GM12878 (cell line): ENCODE results near the gene PARP16. TPM values are rescaled to one million over a fixed set of nuclear protein-coding genes. Genes with fewer than 3 reads are reported as not detected.
A peak's percentile ranks its signal among the peaks of the same experiment; 100 is the strongest.

Source experiments
- ATAC-seq: fragments of 200-7000 bp; cut with Tn5 transposase; 3 replicates; pipeline ENCODE4 v1.9.1; 2020; ENCODE audit warnings: mild to moderate bottlenecking, moderate library complexity
- BruUV-seq: library from RNA; stranded (reverse); fragments of 400-500 nt; replicated peaks from 2 replicates; lab custom pipeline; 2021; lab: Mats Ljungman, UMichigan
- CTCF ChIA-PET: fragments of 300-600 bp; sonication (Branson Sonifier 250); formaldehyde crosslinking; extraction: SDS; loops from one replicate; lab custom pipeline; 2021; ENCODE audit warnings: inconsistent platforms; lab: Yijun Ruan, JAX
- POLR2A ChIA-PET: fragments of 350-600 bp; formaldehyde crosslinking; extraction: SDS; loops from one replicate; lab custom pipeline; 2021; ENCODE audit warnings: inconsistent platforms; lab: Charles Lee
- RAD21 ChIA-PET: fragments of 300-600 bp; sonication (Branson Sonifier 250); formaldehyde crosslinking; loops from one replicate; lab custom pipeline; 2023; ENCODE audit warnings: antibody characterized with exemption; ENCODE audit not compliant: unreplicated experiment; lab: Charles Lee
- SMC1A ChIA-PET: fragments of 300-600 bp; sonication (Branson Sonifier 250); formaldehyde crosslinking; loops from one replicate; lab custom pipeline; 2023; ENCODE audit not compliant: unreplicated experiment, uncharacterized antibody; lab: Charles Lee
- DNase-seq: peaks from one replicate; pipeline ENCODE4 v3.0.0-alpha.2; 2011; ENCODE audit warnings: low read depth, low spot score
- FAIRE-seq: peaks from 3 replicates; lab custom pipeline; 2011; peaks lifted over from hg19 to GRCh38; lab: Jason Lieb, UNC
- H2AFZ ChIP-seq: 2 replicates; pipeline ENCODE4 v1.6.0; 2011; ENCODE audit warnings: low read depth, low read length, control low read depth; ENCODE audit not compliant: control insufficient read depth
- H3K27ac ChIP-seq: 2 replicates; pipeline ENCODE4 v1.5.1; 2011; ENCODE audit warnings: control low read depth; ENCODE audit not compliant: control insufficient read depth, insufficient read depth
- H3K27me3 ChIP-seq, 2 experiments: replicated peaks in 1 of 2; 2 replicates each; pipeline versions ENCODE4 v1.6.0 to v1.6.1; 2011; ENCODE audit warnings: low read length in 1 of 2; ENCODE audit not compliant: control insufficient read depth in 2 of 2, insufficient read depth in 2 of 2
- H3K36me3 ChIP-seq, 2 experiments: 2 replicates each; pipeline ENCODE4 v1.5.1; 2011; ENCODE audit warnings: low read length in 1 of 2; ENCODE audit not compliant: control insufficient read depth in 2 of 2, insufficient read depth in 2 of 2
- H3K4me1 ChIP-seq: 2 replicates; pipeline ENCODE4 v1.6.1; 2011; ENCODE audit warnings: mild to moderate bottlenecking, low read length, moderate library complexity, mixed read lengths; ENCODE audit not compliant: control insufficient read depth, insufficient read depth
- H3K4me2 ChIP-seq: 2 replicates; pipeline ENCODE4 v1.6.0; 2011; ENCODE audit warnings: control low read depth; ENCODE audit not compliant: control insufficient read depth, insufficient read depth
- H3K4me3 ChIP-seq: fragments of 200-600 bp; sonication (generic); 2 replicates; pipeline ENCODE4 v1.5.1; 2016
- H3K79me2 ChIP-seq: 2 replicates; pipeline ENCODE4 v1.6.0; 2011; ENCODE audit warnings: low read length; ENCODE audit not compliant: control insufficient read depth, insufficient read depth
- H3K9ac ChIP-seq: 2 replicates; pipeline ENCODE4 v1.8.0; 2011; ENCODE audit warnings: low read length, control low read depth, mixed read lengths; ENCODE audit not compliant: control insufficient read depth, insufficient read depth
- H3K9me3 ChIP-seq: replicated peaks from 3 replicates; pipeline ENCODE4 v1.5.1; 2011; ENCODE audit warnings: mild to moderate bottlenecking, low read length; ENCODE audit not compliant: control insufficient read depth, insufficient read depth
- H4K20me1 ChIP-seq: 2 replicates; pipeline ENCODE4 v1.6.0; 2011; ENCODE audit not compliant: control insufficient read depth, insufficient read depth
- BACH1 ChIP-seq: fragments of 450-650 bp; IDR thresholded peaks from 2 replicates; pipeline ENCODE4 v1.6.1; 2017; ENCODE audit warnings: mild to moderate bottlenecking, borderline replicate concordance
- CHD4 ChIP-seq: fragments of 200-600 bp; sonication (generic); IDR thresholded peaks from 2 replicates; pipeline ENCODE4 v1.6.1; 2016; ENCODE audit warnings: mild to moderate bottlenecking
- FOXK2 ChIP-seq: fragments of 450-650 bp; IDR thresholded peaks from 2 replicates; pipeline ENCODE4 v1.6.1; 2017; ENCODE audit warnings: mild to moderate bottlenecking, moderate library complexity
- GATAD2B ChIP-seq: fragments of 450-650 bp; conservative IDR thresholded peaks from 2 replicates; pipeline ENCODE4 v1.6.1; 2017; ENCODE audit warnings: low read depth, mild to moderate bottlenecking, moderate library complexity
- IRF3 ChIP-seq: fragments of 450-650 bp; IDR thresholded peaks from 2 replicates; pipeline ENCODE4 v1.6.1; 2014; ENCODE audit warnings: mild to moderate bottlenecking
- KLF5 ChIP-seq: fragments of 450-650 bp; IDR thresholded peaks from 2 replicates; pipeline ENCODE4 v1.6.1; 2014; ENCODE audit warnings: mild to moderate bottlenecking; ENCODE audit not compliant: partially characterized antibody
- LARP7 ChIP-seq: fragments of 450-650 bp; IDR thresholded peaks from 2 replicates; pipeline ENCODE4 v1.6.1; 2017; ENCODE audit warnings: mild to moderate bottlenecking
- MYC ChIP-seq: IDR thresholded peaks from 2 replicates; pipeline ENCODE4 v1.6.1; 2011; ENCODE audit warnings: mild to moderate bottlenecking, low read length, moderate library complexity, inconsistent platforms; ENCODE audit not compliant: insufficient read depth, insufficient replicate concordance, insufficient read length, severe bottlenecking
- NFXL1 ChIP-seq: fragments of 450-650 bp; IDR thresholded peaks from 2 replicates; pipeline ENCODE4 v1.6.1; 2017; ENCODE audit warnings: antibody characterized with exemption, mild to moderate bottlenecking, borderline replicate concordance
- NRF1 ChIP-seq: conservative IDR thresholded peaks from 2 replicates; pipeline ENCODE4 v1.6.1; 2011; ENCODE audit warnings: mild to moderate bottlenecking, low read depth, low read length, improper control_type of control experiment
- POU2F2 ChIP-seq: IDR thresholded peaks from 3 replicates; pipeline ENCODE4 v1.6.1; 2011; ENCODE audit warnings: low read depth, mild to moderate bottlenecking, low read length, borderline replicate concordance
- RAD51 ChIP-seq: fragments of 450-650 bp; IDR thresholded peaks from 2 replicates; pipeline ENCODE4 v1.6.1; 2016; ENCODE audit warnings: moderate library complexity, mild to moderate bottlenecking, inconsistent platforms
- RB1 ChIP-seq: fragments of 450-650 bp; formaldehyde crosslinking; IDR thresholded peaks from 2 replicates; pipeline ENCODE4 v1.6.1; 2017; ENCODE audit warnings: mild to moderate bottlenecking, borderline replicate concordance
- SIX5 ChIP-seq: IDR thresholded peaks from 2 replicates; pipeline ENCODE4 v1.6.1; 2011; ENCODE audit warnings: mild to moderate bottlenecking, low read depth, low read length, moderate library complexity; ENCODE audit not compliant: severe bottlenecking
- SREBF1 ChIP-seq: IDR thresholded peaks from 2 replicates; pipeline ENCODE4 v1.6.1; 2012; ENCODE audit warnings: mild to moderate bottlenecking, low read length
- TCF3 ChIP-seq: IDR thresholded peaks from 2 replicates; pipeline ENCODE4 v1.6.1; 2012; ENCODE audit warnings: low read depth, mild to moderate bottlenecking, low read length, borderline replicate concordance; ENCODE audit not compliant: insufficient read depth
- YY1 ChIP-seq: IDR thresholded peaks from 2 replicates; pipeline ENCODE4 v1.6.1; 2011; ENCODE audit warnings: low read depth, mild to moderate bottlenecking, low read length
- ZBTB11 ChIP-seq: fragments of 450-650 bp; formaldehyde crosslinking; IDR thresholded peaks from 2 replicates; pipeline ENCODE4 v1.5.0; 2022; ENCODE audit warnings: mild to moderate bottlenecking, missing genetic modification characterization
- ZNF274 ChIP-seq: IDR thresholded peaks from one replicate; pipeline ENCODE4 v1.8.0; 2011; ENCODE audit not compliant: insufficient read length, insufficient read depth
- ZNF622 ChIP-seq: fragments of 450-650 bp; IDR thresholded peaks from 2 replicates; pipeline ENCODE4 v1.6.1; 2017; ENCODE audit warnings: mild to moderate bottlenecking, inconsistent platforms
- WGBS: methylation state at CpG from one replicate; pipeline ENCODE4 v1.1.6; 2016; ENCODE audit warnings: low lambda C conversion rate; ENCODE audit not compliant: insufficient replicate concordance, insufficient coverage; ENCODE audit errors: missing lambda C conversion rate; 5-methylcytosine and 5-hydroxymethylcytosine counted together
- in situ Hi-C: fragments of 300-500 bp; cut with MboI; formaldehyde crosslinking; loops from 9 replicates; pipeline ENCODE4 v1.14.3; 2018; ENCODE audit warnings: mixed read lengths
- intact Hi-C: fragments of 100-400 bp; cut with micrococcal nuclease; formaldehyde crosslinking; loops from one replicate; pipeline ENCODE4 v1.14.2; 2022; ENCODE audit not compliant: unreplicated experiment
- polyA plus RNA-seq, 11 experiments: library from polyadenylated mRNA; depleted of rRNA in 4 of 11; unstranded in 6 of 11; stranded (reverse) in 5 of 11; fragments of >200 nt; fragmentation: Nextera tagmentation in 4 of 11; fragmentation: Illumina TruSeq in 1 of 11; extraction: Ambion mirVana in 4 of 11; extraction: Trizol in 1 of 11; gene quantifications; 1 replicate in 1 of 11; 2 replicates in 10 of 11; pipeline versions ENCODE4 v1.2.1 to v1.2.3, GENCODE V29; 2011 to 2016; ENCODE audit warnings: inconsistent platforms in 2 of 11, missing spikeins in 2 of 11, low read depth in 1 of 11
- total RNA-seq, 4 experiments: library from RNA; depleted of rRNA in 3 of 4; stranded (reverse); fragments of >200 nt in 3 of 4; fragmentation: Illumina TruSeq in 1 of 4; extraction: Trizol in 1 of 4; gene quantifications; 2 replicates each; pipeline versions ENCODE4 v1.2.1 to v1.2.3, GENCODE V29; 2013 to 2021

The PARP16 gene
- total and polyA plus RNA-seq, 10 of the 15 experiments (the other 5 are each of a cell fraction or from before 2014, with no cell fraction given) = 4.9 to 15.7 (median 9.9) TPM

GRCh38 chr15:65304381-65305149 lies 17.9 kb upstream of the PARP16 start, which contains the start of gene RNU5B-1:
Gene RNU5B-1, plus strand, starts transcription at chr15:65304677.
- no peaks in the 10 kb centered on the region; the same call in 2 of the 3 replicates for H3K9me3 ChIP-seq
- in situ Hi-C loops (no loop called here), intact Hi-C loops (loop anchor here (1.0 to 5.0 kb wide), 4 partner anchors 8 to 488 kb away; partner anchors contain the start of genes DENND4A and RNU5A-1)
- peak within 1 kb of the TSS; percentile 33 for H3K4me3 ChIP-seq
- DNase-seq = peak; percentile 96
- CTCF ChIA-PET = interaction anchor here (0.7 to 2.3 kb wide), 10 partner anchors 17 to 464 kb away, joined by 3 to 13 read pairs (median 3); partner anchors contain the start of gene PARP16
- H3K79me2 ChIP-seq = no peaks in the 10 kb centered on the region
- H3K27me3 ChIP-seq = no peaks in the 10 kb centered on the region
- peak within 1 kb of the TSS; percentile 85 for H2AFZ ChIP-seq
- POLR2A ChIA-PET = interaction anchor here (0.6 to 1.6 kb wide), 9 partner anchors 8 to 410 kb away, joined by 3 to 18 read pairs (median 5); partner anchors contain the start of genes CLPX and PARP16
- H3K4me2 ChIP-seq = peak within 1 kb of the TSS; percentile 97
- H3K9ac ChIP-seq = peak within 1 kb of the TSS; percentile 79
- peaks cover 10% of the 10 kb centered on the region for H3K4me1 ChIP-seq
- peak; percentile 86 for ATAC-seq
- TSS peak; percentile 100 for BruUV-seq
- RAD21 ChIA-PET = interaction anchor here (1.2 to 1.9 kb wide), 4 partner anchors 14 to 271 kb away, joined by 3 to 18 read pairs (median 4); partner anchors contain the start of gene PARP16
- H3K36me3 ChIP-seq = no peaks in the 10 kb centered on the region
- no peaks in the 10 kb centered on the region for H4K20me1 ChIP-seq
- WGBS = 1% methylated on average over 24 of the region's 24 CpGs
- SMC1A ChIA-PET = interaction anchor here (0.7 to 2.0 kb wide), 7 partner anchors 10 to 117 kb away, joined by 3 to 8 read pairs (median 3); partner anchors contain the start of gene PARP16
- H3K27ac ChIP-seq = peak within 1 kb of the TSS; percentile 97
- FAIRE-seq = peak; percentile 85
- TF ChIP-seq ZBTB11 (peak; percentile 60), KLF5 (peak; percentile 96), SREBF1 (no peak), SIX5 (peak; percentile 43), MYC (no peak), IRF3 (no peak), ZNF622 (no peak), CHD4 (0 out of 2 replicates have a peak, but pooled peaks have one; percentile 70), LARP7 (peak; percentile 77), BACH1 (peak; percentile 100), ZNF274 (no peak), FOXK2 (peak; percentile 51; the same call in 1 of the 2 replicates), NRF1 (no peak), GATAD2B (no peak; the same call in 1 of the 2 replicates), RAD51 (peak; percentile 63; the same call in 1 of the 2 replicates), TCF3 (peak; percentile 94; the same call in 1 of the 2 replicates), NFXL1 (peak; percentile 58; the same call in 1 of the 2 replicates), POU2F2 (peak; percentile 99), YY1 (peak; percentile 60), RB1 (peak; percentile 76; the same call in 1 of the 2 replicates)
